Activated CD4-positive, CD25-positive, alpha-beta regulatory T cell treated with anti-CD3 and anti-CD28 coated beads, Interleukin-2, amount 50 U/mL, for 72 hours (primary cell): ENCODE data around the gene PVALEF.

ENCODE experiments used
- DNase-seq: peaks from one replicate; pipeline ENCODE4 v3.0.0; 2021

The PVALEF gene

GRCh38 chr17:81129289-81129688 is 36.0 kb upstream of the PVALEF start:
- no peak for DNase-seq

- DNase-seq, result no peak
Observed at GRCh38 chr17:81129711-81130367, 35.5 kb upstream of the PVALEF start.

GRCh38 chr17:81130385-81131361 is 34.6 kb upstream of the PVALEF start:
- no peak for DNase-seq

DNA sequence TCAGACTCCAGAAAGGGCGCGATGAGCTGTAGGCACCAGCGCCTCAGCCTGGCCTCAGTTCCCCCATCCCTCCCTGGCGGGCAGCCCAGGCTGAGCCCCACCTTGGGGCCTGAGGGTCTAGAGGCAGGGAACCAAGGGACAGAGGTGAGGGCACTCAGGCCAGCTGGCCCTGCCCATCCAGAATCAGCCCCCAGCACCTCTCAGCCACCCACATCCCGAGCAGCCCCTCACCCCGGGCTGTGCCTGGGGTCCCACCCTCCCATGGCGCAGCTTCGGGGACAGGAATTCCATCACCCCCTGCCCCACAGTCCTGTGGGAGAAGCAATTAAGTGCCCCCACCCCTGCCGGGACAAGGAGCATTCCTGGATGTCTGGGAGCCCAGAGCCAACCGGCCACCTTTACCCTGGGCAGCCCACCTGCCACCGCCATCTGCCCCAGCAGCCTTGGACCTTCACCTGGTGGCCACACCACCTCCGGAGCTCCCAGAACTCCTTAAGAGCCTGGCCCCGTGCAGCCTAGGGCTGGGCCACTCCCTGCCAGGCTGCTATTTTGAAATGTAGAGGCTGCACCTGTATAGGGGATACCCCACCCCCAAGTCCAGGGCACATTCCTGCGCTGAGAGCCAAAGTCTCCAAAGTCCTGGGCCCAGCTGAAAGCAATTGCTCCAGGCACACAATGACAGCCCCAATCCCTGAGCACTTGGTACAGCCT is 33.7 kb upstream of the PVALEF start:
- DNase-seq, result no peak

- no peak for DNase-seq
Observed at GRCh38 chr17:81132197-81132540, 33.1 kb upstream of the PVALEF start.

DNA sequence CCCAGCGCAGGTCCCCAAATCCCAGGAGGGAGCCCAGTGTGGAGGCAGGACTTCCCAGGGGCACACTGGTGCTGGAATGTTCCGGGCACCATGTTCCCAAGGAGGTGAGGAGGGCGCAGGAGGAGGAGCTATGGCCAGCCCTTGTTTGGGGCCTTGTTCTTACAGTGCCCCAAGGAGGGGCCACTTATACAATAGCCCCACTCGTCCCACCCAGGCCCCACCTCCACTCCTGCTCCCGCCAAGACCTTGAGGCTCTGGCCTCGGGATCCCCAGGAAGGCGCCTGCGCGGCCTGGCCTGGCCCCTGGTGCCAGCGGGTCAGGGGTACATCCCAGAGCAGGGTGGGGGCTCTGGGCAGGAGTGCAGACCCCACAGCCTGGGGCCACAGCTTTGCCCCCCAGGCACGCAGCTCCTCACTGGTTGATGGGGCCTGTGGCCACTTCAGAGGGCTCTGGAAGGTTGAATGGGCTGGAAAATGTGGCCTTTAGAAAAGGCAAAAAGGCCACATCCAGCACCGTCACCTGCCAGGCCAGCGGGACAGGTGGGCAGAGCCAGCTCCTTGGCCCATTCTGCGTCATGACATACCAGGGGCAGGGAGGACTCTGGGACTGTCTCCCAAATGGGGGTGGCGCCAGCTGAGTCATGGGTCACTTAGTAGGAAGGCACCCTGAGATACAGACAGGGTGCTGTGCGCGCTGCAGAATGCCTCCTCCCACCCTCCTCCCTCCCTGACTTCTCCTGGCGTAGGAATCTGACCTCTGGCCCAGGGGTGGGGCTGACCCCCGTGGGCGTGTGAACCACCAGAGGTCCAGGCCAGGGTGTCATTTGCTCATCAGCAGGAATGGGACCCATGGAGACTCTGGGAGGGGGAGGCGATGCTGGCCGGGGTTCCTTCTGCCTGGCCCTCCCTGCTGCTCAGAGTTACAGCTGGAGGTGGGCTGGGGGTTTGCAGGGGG is 32.3 kb upstream of the PVALEF start:
- DNase-seq, result no peak

- DNase-seq, result no peak
Observed at GRCh38 chr17:81134064-81134781, 31.1 kb upstream of the PVALEF start.

DNA sequence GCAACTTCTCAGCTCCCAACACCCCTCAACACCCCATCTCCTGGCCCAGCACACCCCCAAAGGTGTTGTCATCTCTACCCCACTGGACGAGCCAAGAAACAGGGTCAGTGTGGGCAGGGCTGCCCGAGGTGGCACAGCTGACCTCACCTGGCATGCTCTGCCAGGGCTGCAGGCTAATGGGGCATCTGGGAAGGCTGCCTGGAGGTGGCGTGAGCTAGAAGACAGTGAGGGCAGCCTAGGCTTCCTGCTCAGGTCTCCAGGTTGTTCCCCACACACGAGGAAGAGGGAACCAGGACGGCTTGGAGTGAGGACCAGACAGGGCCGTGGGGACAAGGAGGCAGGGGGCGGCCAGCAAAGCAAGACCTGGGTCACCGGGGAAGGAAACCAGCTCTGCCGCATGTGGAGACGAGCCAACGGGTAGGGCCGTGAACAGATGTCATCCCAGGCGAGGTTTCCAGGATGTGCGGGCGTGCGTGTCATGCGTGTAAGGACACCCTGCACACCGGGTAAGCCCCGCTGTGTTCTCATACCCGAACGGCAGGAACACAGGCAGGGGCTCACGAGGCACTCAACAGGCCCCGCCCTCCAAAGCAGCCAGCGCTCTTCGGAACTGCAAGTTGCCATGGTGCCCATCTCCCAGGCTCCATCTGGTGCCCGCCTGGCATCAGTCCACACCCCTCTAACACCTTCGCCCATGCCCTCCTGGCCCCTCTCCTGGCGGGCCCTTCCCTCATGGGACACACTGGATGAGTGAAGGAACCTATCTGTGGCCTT is 29.6 kb upstream of the PVALEF start:
- DNase-seq, result no peak

DNA sequence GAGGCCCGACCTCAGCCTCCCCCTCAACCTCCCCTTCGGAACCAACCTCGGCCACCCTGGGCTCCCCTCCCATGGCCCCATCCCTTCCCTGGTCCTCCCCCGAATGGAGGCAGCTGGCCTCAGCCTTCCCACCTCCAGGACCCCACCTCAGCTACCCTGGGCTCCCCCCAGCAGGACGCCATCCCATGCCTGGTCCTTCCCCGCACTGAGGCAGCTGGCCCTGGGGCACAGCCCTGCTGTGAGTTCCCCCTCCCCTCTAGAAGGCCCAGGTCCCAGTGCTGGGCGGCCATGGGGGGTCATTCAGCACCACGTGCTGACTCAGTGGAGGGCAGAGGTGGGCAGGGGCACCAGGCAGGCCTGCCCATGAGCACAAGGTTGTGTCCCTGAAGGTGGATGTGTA is 28.9 kb upstream of the PVALEF start:
- DNase-seq, result no peak

GRCh38 chr17:81137248-81137647 is 28.1 kb upstream of the PVALEF start:
- DNase-seq, result no peak

GRCh38 chr17:81138083-81138482 is 27.2 kb upstream of the PVALEF start:
- DNase-seq, result no peak

GRCh38 chr17:81138500-81138899 is 26.8 kb upstream of the PVALEF start:
- DNase-seq, result no peak

DNA sequence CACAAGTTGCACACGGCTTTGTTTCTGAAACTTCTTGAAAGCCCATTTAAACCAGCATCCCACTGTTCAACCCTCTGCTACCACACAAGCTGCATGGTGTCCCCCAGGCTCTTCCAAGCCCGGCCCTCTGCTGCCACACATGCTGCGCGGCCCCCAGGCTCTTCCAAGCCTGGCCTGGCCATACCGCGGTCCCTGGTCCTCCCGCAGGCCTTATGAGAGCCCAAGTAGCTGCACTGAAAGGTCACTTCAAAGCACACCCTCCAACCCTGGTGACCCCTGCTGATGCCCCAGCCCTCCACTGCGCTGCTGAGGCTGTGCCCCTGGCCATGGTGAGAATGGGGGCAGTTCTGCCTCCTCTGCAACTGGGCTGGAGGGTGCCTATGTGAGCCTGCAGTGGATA is 25.9 kb upstream of the PVALEF start:
- no peak for DNase-seq

DNA sequence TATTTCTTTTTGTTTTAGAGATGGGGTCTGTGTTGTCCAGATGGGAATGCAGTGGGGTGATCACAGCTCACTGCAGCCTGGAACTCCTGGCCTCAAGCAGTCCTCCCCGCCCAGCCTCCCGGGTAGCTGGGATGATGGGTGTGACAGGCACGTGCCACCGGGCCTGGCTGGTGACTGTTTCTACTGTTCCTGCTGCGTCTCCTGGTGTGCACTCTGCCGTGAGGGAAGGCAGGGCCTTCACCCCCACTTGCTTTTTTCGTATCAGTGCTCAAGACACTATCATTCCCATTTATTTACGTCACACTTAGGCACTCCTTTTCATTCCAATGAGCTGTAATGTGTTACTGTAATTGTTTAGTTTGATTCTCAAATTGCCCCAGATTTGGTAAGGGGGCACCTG is 25.3 kb upstream of the PVALEF start:
- no peak for DNase-seq

DNA sequence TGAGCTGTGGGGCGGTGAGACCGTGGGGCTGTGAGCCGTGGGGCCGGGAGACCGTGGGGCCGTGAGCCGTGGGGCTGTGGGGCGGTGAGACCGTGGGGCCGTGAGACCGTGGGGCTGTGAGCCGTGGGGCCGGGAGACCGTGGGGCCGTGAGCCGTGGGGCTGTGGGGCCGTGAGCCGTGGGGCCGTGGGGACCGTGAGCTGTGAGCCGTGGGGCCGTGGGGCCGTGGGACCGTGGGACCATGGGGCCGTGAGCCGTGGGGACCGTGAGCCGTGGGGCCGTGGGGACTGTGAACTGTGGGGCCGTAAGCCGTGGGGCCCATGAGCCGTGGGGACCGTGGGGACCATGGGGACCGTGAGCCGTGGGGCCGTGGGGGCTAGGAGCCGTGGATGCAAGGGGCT is 24.6 kb upstream of the PVALEF start:
- DNase-seq, result no peak

- DNase-seq, result peak; percentile 51
Observed at GRCh38 chr17:81142301-81143199, 22.8 kb upstream of the PVALEF start.

- DNase-seq, result no peak
Observed at GRCh38 chr17:81143200-81143527, 22.1 kb upstream of the PVALEF start.

- no peak for DNase-seq
Observed at GRCh38 chr17:81143717-81144422, 21.4 kb upstream of the PVALEF start.

- DNase-seq, result no peak
Observed at GRCh38 chr17:81144423-81144781, 20.9 kb upstream of the PVALEF start.
